Activated CD8-positive, alpha-beta memory T cell treated with anti-CD3 and anti-CD28 coated beads for 4 hours (primary cell): ENCODE measurements around the gene PPP1R37.

Experiments
- DNase-seq, 2 donors: peaks; one replicate each; pipeline ENCODE4 v3.0.0-alpha.2; 2020; ENCODE audit warnings: low read depth in 2 of 2

PPP1R37 gene

GRCh38 chr19:45137179-45137761 is 44.3 kb downstream of the PPP1R37 start:
- no peak for DNase-seq

DNA sequence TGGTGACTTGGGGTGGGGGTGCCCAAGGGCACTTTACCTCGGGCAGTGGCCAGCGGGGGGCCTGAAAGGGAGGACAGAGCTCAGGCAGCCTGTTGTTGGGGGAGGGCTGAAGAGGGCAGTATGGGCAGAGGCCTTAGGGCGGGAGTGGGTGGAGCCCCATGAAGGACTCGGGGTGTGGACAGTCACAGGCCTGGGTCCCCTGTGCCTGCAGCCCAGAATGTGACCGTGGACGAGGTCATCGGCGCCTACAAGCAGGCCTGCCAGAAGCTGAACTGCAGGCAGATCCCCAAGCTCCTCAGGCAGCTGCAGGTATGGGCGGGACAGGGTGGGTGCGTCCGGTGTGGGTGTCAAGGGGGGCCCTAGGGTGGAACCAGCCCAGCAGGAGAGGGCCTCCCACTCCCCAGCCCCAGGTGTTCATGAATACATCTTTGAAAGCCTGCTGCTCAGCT is 45.3 kb downstream of the PPP1R37 start:
- DNase-seq, result no peak

DNA sequence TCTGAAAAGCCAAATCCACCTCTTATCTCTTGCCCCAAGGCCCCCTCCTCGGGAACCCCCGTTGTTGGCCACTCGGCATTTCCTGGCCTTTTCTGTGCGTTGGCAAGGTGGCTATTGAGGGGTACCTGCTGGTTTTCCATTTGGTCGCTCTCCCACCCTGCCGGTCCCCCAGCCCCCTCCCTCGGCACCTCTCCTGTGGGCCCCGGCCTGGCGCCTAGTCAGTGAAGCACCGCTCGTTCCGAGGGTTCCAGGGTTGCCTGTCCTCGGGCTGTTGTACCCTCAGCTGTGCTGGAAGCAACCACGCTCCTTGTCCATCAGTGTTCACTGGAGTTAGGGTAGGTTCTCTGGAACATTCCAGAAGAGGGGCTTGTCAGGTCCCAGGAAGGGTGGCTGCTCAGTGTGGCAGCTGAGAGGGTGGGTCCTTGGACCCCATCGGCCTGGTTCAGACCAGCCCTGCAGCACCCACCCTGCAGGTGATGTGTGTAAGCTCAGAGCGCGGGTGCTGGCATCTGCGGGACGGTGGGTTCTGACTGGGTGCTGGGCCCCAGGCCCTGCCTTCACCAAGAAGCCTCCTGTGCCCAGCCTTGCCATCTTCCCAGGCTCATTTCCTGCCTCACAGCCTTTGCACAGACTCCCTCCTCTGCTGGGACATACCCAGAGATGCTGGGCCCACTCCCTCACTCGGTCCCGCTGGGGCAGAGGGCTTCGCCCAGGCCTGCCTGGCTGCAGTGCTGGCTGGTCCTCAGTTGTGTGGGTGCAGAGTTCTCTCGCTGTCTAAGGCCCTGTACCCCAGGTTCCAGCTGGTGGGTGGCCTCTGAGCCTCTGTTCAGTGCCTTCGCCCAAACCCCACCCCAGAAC is 46.5 kb downstream of the PPP1R37 start:
- DNase-seq, result no peak

DNA sequence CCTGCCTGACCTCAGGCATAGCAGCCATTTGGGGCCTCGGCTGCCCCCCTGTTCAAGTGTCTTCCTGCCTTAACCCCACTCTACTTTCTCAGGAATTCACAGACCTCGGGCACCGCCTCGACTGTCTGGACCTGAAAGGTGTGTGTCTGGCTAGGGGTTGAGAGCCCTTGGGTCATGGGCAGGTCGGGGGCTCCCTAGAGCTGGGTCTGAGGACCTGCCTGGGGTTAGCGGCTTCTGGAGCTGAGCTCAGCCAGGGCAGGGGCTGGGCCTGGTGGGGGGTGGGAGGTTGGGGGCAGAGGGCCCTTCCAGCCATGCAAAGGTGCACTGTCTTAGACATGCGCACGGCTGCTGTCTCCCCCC is 47.1 kb downstream of the PPP1R37 start:
- DNase-seq, result no peak

DNA sequence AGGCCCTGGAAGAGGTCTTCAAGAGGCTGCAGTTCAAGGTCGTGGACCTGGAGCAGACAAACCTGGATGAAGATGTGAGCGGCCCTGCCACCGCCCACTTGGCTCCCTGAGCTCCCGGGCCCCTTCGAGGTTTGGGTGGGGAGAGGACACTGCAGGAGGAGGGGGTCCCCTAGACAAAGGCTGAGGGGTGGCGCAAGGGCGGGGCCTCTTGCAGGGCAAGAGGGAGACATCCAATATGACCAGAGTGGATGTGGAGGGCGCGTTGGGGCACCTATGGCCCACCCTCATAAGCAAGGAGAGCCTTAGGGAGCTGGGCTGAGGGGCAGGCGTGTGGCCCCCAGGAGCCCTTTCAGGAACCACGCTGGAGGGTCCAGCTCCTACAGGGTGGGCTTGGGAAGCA is 47.6 kb downstream of the PPP1R37 start:
- DNase-seq, result no peak

GRCh38 chr19:45141203-45141900 is 48.4 kb downstream of the PPP1R37 start:
- DNase-seq, result no peak

GRCh38 chr19:45142016-45142725 is 49.2 kb downstream of the PPP1R37 start:
- DNase-seq, result no peak

DNA sequence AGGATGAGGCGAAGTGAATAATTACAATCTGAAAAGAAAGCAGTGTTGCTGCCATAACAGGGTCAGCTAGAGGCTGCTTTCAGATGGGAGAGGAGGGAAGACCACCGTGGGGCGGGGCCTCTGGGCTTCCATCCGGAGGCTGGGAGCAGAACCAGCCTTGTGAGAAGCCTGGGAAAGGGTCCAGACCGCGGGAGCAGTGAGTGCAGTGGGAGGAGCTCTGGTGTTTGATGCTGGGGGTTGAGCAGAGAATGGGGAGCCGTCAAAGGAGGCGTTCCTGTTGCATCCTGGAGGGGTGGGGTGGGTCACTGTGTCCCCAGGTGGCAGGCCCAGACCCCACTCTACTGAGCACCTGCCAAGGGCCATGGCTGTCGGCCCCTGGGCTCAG is 49.7 kb downstream of the PPP1R37 start:
- DNase-seq, result no peak

DNA sequence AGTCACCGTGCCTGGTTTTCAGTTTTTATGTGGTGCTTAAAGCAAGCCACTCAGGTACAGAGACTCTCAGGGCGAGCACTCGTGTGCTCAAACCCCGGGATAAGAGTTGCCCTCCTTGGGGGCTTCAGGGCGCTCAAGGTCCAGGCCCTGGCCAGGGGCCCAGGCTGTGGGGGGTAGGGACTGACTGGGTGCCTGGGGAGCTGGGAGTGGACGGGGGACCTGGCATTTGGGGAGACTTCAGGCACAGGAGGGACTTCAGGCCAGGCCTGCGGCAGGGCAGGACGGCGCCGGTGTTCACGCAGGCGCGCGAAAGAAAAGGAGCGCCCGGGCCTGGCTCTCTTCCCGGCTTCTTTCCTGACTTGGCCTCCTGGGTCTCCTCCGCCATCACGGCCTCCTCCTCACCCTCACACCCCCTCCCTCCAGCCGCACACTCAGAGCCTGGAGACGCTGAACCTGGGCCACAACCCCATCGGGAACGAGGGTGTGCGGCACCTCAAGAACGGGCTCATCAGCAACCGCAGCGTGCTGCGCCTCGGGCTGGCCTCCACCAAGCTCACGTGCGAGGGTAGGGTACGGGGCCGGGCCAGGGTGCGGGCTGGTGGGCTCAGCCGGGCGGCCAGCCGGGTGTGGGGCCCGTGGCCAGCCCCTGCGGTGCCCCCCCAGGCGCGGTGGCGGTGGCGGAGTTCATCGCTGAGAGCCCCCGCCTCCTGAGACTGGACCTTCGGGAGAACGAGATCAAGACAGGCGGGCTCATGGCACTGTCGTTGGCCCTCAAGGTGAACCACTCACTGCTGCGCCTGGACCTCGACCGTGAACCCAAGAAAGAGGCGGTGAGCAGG is 51.7 kb downstream of the PPP1R37 start:
- DNase-seq, result no peak

DNA sequence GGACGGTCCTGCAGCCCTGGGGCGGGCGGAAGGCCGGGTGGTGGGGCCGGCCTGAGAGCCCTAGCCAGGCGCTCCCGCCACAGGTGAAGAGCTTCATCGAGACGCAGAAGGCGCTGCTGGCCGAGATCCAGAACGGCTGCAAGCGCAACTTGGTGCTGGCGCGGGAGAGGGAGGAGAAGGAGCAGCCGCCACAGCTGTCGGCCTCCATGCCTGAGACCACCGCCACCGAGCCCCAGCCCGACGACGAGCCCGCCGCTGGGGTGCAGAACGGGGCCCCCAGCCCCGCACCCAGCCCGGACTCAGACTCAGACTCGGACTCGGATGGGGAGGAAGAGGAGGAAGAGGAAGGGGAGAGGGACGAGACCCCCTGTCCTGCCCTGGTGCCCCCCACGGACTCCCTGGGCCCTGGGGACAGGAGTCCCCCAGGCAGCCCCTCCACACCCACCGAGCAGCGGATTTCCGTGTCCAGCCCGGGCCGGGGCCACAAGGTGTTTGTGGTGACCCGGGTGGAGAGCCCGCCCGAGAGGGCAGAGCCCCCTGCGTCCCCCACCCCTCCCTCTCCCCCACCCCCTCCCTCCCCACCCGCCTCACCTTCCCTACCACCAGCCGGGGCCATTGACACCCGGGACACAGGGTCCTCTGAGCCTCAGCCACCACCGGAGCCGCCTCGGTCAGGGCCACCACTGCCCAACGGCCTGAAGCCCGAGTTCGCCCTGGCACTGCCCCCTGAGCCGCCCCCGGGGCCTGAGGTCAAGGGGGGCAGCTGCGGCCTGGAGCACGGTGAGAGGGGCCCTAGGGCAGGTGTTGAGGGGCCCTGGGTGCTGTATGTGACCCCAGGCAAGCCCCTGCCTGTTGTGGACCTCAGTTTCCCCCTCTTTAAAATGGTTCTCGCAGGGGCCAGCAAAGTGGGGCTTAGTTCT is 52.6 kb downstream of the PPP1R37 start:
- no peak for DNase-seq

- no peak for DNase-seq
These were observed 53.3 kb downstream of the PPP1R37 start for GRCh38 chr19:45146251-45146650.

DNA sequence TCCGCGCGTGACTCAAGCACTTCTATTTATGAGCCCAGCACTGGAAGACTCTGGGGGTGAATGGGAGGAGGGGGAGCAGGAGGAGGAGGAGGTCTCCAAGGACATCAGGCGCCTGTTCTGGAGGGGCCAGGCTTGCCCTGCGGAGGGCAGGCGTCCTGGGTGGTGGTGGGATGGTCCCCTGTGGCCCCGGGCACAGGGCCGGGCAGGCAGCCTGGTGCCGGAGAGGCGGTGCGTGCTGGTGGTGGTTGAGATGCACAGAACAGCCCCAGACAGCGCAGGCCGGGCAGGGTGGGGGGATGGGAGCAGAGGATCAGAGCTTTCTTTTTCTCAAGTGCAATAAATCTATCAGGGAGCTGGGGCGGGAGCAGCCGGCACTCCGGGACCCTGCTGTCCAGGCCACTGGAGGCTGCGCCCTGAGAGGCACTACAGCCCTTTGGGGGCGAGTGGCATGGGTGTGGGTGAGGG is 53.8 kb downstream of the PPP1R37 start:
- no peak for DNase-seq

DNA sequence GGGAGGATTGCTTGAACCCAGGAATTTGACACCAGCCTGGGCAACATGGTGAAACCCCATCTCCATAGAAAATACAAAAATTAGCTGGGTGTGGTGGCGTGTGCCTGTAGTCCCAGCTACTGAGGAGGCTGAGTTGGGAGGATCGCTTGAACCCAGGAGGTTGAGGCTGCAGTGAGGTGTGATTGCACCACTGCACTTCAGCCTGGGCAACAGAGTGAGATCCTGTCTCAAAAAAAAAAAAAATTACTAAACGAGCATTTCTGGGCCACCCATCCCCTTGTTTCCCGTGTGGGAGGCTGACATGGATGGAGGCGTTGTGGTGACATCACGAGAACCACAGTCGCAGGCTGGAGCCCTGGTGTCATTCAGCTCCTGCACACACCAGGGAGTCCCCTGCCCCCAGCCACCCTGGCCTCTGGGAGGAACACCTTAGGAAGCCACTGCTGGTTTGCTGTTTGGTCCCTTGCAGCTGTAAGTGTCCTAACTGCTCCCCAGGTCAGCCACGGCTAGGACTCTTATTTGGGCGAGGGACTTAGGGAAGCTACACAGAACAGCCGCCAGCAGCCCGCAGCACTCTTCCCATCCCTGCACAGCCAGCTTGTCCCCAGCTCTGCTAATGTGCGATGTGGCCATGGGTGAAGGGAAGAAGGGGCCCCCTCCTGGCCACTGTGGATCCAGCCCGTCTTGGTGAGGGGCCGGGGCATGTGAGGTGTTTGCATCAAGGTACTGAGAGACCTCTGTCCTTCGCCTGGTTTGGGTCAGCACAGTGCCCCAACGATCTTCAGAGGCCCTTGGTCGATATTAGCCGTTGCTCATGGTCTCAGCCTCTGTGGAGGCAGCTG is 55.1 kb downstream of the PPP1R37 start:
- DNase-seq, result no peak

- no peak for DNase-seq
These were observed 56.1 kb downstream of the PPP1R37 start for GRCh38 chr19:45149129-45149528.

GRCh38 chr19:45150180-45150579 is 57.2 kb downstream of the PPP1R37 start:
- DNase-seq, result no peak

- no peak for DNase-seq
These were observed 57.8 kb downstream of the PPP1R37 start for GRCh38 chr19:45150751-45151281.

DNA sequence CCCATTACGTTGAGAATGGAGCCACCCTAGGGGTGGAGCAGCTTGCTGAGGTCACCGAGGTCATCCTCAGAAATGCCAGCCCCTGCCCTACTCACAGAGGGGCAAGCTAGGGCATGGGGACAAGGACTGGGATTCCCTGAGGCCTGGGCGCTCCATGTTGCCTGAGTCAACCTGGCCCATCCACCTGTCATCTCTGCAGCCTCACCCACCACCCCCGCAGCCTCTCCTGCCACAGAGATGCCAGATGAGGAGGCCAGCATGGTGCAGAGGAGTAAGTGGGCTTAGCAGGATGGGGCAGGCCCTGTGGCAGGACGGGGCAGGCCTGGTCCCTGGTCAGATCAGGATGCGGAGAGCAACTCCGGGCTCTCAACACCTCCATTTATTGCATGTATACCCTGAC is 58.3 kb downstream of the PPP1R37 start:
- DNase-seq, result no peak

DNA sequence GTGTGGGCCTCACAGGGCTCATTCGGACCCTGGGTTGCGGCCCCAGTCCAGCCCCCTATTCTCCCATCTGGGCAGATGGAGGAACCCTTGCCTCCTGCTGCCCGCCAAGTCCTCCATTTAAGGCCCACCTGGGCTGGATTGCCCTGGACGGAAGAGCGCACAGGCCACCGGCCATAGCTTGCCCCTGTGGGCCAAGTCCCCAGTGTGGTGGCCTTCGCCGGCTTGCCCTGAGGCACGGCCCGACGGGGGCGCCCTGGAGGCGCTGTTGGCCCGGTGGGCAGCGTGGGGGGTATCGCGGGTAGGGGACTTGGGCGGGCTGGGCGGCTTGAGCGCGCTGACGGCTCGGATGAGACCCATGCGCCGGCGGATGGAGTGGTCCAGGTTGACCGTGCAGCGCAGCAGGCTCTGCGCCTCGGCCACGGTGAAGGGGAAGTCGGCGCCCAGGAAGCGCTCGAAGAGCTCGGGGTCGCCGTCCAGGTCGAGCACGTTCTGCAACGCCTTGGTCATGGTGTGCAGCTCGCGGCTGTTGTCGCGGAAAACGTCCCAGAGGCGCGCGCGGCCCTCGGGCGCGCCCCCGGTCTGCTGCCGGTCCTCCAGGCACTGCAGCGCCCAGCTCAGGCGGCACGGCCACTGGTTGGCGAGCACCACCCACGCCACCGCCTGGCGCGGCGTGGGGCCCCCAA is 59.0 kb downstream of the PPP1R37 start:
- no peak for DNase-seq
